H1 (cell line): ENCODE data around the gene SPC24. TPM values are rescaled to one million over a fixed set of nuclear protein-coding genes. Genes with fewer than 3 reads are reported as not detected.
A peak's percentile ranks its signal among the peaks of the same experiment; 100 is the strongest.

Experiments used
- CTCF ChIP-seq, 3 experiments: IDR thresholded peaks; 1 replicate in 2 of 3; 2 replicates in 1 of 3; pipeline versions ENCODE4 v1.5.1 to v1.6.1; 2011; ENCODE audit warnings: low read length in 3 of 3, mild to moderate bottlenecking in 3 of 3, inconsistent platforms in 2 of 3, low read depth in 1 of 3, moderate library complexity in 1 of 3; ENCODE audit not compliant: insufficient read depth in 1 of 3; ENCODE audit errors: control extremely low read depth in 1 of 3
- polyA plus RNA-seq, 7 experiments: library from polyadenylated mRNA; depleted of rRNA in 3 of 7; stranded (reverse) in 5 of 7; unstranded in 2 of 7; fragments of >200 nt in 5 of 7; fragments of 200-250 nt in 2 of 7; gene quantifications; 1 replicate in 5 of 7; 2 replicates in 1 of 7; 4 replicates in 1 of 7; pipeline versions ENCODE4 v1.2.1 to v1.2.3, GENCODE V29; 2011 to 2013; ENCODE audit warnings: missing spikeins in 2 of 7, mixed read lengths in 2 of 7
- total RNA-seq: library from RNA; stranded (reverse); fragmentation: NEBNext Ultra II Directional; extraction: Animal tissue kit (Norgen Biotek cat#: 25700); gene quantifications from 2 replicates; pipeline ENCODE4 v1.2.1, GENCODE V29; 2021

The SPC24 gene
- total and polyA plus RNA-seq, 2 of the 8 experiments (the other 6 are each of a cell fraction or from before 2014, with no cell fraction given) = 17.7 to 42.4 TPM

- peak; percentile 82 to 88 (median 84) for TF ChIP-seq CTCF (IDR thresholded peaks at IDR 0.05; ENCODE audit: control extremely low read depth in 1 of 3, insufficient read depth in 1 of 3, low read depth in 1 of 3, low read length in 3 of 3)
These were observed 24.6 kb downstream of the SPC24 start (continued) for GRCh38 chr19:11130824-11131455.
